GM21423 (cell line): ENCODE results near the gene STX1B.
"Not testable (repeated sequence)": the region's sequence is repeated elsewhere in the genome, so short reads cannot be mapped to it uniquely, and the experiment has no call there.

Experiments
- ATAC-seq: cut with Tn5 transposase; IDR thresholded peaks from one replicate; pipeline ENCODE4 v1.9.1; 2021; ENCODE audit warnings: mild to moderate bottlenecking, moderate library complexity; ENCODE audit not compliant: unreplicated experiment

The STX1B gene

DNA sequence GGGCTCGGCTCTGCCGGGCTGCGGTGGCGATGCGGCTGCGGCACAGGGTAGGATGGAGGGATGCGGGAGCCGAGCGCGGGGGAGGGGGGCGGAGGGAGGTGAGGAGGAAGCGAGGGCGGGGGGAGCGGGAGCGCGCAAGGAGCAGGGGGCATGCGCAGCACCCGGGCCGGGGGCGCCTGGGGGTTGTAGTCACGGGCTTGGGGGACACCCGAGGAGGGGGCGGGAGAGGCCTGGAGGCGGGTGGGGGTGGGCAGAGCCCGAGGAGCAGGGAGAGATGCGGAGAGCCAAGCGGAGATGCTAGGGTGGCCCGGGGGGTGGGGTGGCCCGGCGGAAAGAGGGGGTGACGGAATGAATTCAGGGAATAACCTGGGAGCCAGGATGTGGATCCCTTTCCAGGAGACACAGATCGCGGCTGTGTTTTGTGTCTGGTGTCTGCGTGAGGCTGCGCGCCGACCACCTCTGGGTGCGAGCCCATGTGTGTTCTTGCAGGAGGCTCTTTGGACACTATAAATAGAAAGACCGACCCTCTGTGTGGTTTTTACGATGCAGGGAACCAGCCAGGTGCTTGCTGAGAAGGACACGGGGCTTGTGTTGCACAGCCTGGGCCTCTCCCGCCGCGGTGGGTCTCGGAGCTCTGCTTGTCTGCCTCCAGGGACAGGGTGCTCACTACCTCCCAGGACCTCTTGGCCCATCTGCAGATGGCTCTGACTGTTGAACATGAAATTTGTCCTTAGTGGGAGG lies at the start of gene STX1B:
Gene STX1B, minus strand, starts transcription at position 54 of the 741 bp plus-strand sequence. CDS start 242 bp downstream, outside the sequence.
- no peak for ATAC-seq

GRCh38 chr16:31055613-31056012 lies 45.2 kb upstream of the STX1B start:
- ATAC-seq = no peak

DNA sequence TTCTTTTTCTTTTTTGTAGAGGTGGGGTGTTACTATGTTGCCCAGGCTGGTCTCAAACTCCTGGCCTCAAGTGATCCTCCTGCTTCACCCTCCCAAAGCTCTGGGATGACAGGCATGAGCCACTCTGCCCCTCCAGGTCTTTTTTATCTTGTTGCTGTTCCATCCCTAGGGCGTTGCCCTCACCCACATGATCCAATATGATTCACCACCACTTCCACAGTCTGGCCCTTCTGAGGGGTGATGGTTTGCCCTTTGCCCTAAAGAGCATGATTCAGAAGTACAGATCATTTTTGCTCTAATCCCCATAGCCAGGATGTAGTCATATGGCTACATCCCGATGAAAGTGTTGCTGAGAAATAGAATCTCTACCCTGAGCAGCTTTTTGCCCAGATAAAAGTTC lies 41.7 kb upstream of the STX1B start:
- ATAC-seq = no peak

- ATAC-seq = no peak
These were observed 40.0 kb upstream of the STX1B start for GRCh38 chr16:31050280-31051030.

DNA sequence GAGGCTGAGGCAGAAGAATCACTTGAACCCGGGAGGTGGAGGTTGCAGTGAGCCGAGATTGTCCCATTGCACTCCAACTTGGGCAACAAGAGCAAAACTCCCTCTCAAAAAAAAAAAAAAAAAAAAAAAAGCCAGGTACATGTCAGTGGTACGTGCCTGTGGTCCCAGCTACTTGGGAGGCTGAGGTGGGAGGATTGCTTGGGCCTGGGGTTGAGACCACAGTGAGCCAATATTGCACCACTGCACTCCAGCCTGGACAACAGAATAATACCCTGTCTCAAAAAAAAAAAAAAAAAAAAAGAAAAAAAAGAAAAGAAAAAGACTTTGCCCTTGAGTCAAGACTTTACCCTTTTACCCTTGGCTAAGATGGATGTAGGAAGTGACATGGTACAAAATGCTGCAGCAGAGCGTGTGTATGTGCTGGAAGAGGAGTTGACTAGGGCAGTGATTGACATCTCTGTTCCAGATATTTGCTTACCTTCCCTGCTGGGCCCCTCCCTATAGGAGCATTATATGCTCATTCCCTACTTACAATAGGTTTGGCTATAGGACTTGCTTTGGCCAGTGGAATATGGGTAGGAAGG lies 33.6 kb upstream of the STX1B start:
- ATAC-seq = no peak

GRCh38 chr16:31043352-31043751 lies 32.9 kb upstream of the STX1B start:
- no peak for ATAC-seq

- ATAC-seq = no peak
These were observed 32.4 kb upstream of the STX1B start for GRCh38 chr16:31042866-31043265.

GRCh38 chr16:31038993-31039392 lies 28.6 kb upstream of the STX1B start:
- ATAC-seq = no peak

GRCh38 chr16:31036691-31037090 lies 26.3 kb upstream of the STX1B start:
- no peak for ATAC-seq

DNA sequence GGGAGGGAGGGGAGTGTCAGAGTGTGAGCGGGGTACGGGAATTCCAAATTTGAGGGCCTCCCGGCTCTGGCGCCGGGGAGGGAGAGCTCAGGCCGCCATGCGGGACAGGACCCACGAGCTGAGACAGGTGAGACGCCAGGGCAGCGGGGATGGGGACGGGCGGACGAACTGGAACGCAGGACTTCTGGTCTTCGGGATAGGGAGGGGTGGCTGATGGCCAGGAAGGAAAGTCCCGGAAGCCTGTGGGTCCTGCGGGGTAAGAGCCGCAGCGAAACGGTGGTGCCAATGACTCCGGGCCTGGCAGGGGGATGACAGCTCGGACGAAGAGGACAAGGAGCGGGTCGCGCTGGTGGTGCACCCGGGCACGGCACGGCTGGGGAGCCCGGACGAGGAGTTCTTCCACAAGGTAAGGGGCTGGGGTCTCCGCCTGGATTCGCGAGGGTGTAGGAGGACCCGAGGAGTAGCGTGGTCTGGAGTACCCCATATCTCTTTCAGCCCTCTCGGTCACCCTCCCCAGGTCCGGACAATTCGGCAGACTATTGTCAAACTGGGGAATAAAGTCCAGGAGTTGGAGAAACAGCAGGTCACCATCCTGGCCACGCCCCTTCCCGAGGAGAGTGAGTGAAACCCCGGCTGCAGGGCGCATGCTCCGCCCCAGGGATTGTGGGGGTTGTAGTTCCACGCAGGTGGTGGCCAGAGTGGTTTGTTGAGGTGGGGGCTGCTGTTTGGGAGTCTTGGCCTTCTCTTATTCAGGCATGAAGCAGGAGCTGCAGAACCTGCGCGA lies 23.5 kb upstream of the STX1B start:
- ATAC-seq = peak; percentile 40

- peak; percentile 79 for ATAC-seq
These were observed 22.6 kb upstream of the STX1B start, which contains the start of gene STX4 for GRCh38 chr16:31032736-31033708. TSS of gene STX4 (plus strand) at chr16:31033558. CDS start at chr16:31033806, 248 bp downstream.

DNA sequence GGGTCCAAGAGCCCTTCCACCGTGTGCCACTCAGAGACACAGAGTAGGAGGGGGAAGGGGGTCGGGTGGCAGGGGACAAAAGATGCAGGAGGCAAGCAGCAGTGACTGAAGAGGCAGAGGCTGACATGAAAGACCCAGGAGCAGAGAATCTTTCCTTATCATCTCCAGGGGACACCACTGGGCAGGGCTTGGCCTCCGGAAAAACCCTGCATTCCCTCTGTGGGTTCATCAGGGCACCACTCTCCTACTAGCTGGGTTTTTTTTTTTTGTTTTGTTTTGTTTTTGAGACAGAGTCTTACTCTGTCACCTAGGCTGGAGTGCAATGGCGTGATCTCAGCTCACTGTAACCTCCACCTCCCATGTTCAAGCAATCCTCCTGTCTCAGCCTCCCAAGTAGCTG lies 20.8 kb upstream of the STX1B start:
- no peak for ATAC-seq

DNA sequence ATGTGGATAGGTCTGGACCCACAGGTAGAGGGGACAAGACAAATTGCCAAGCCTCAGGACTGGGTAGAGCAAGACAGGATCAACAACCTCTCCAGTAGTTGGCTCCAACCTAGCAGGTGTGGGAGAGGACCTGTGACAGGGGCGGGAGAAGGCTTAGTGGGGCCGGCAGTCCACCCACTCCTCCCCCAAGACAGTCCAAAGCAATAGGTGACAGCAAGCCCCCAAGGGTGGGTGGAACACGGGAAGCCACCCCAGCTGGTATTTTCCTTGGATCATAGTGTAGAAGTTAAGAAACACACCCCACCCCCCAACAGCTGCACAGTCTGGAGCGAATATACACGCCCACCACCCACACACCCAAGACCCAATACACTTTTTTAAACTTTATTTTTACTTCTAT lies 18.8 kb upstream of the STX1B start:
- ATAC-seq = no peak

- ATAC-seq = no peak
These were observed 14.9 kb upstream of the STX1B start for GRCh38 chr16:31025339-31025738.

- ATAC-seq = no peak
These were observed 13.3 kb upstream of the STX1B start for GRCh38 chr16:31023627-31024226.

GRCh38 chr16:31023252-31023602 lies 12.8 kb upstream of the STX1B start:
- ATAC-seq = no peak

DNA sequence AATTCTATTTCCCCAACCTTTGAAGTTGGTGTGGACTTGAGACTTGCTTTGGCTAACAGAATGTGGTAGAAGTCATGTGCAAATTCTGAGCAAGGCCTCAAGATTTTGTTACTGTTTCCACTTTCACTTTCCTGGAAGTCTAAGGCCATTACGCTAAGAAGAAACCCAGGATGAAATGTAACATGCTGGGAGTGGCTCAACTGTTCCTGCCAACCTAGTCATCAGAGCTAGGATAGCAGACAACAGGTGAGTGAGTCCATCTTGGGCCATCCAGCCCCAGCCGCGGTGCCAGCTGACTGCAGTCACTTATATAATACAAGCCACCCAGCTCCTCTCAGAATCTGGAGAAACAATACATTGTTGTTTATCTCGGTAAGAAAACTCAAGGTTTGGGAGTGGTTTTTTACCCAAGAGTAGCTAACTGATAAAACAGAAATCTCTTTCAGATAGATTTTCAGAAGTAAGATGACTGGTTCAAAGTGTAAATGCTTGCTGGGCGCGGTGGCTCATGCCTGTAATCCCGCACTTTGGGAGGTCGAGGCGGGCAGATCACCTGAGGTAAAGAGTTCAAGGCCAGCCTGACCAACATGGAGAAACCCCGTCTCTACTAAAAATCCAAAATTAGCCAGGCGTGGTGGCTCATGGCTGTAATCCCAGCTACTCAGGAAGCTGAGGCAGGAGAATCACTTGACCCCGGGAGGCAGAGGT lies 12.3 kb upstream of the STX1B start:
- no peak for ATAC-seq

- ATAC-seq = no peak
These were observed 10.1 kb upstream of the STX1B start for GRCh38 chr16:31020536-31020935.

DNA sequence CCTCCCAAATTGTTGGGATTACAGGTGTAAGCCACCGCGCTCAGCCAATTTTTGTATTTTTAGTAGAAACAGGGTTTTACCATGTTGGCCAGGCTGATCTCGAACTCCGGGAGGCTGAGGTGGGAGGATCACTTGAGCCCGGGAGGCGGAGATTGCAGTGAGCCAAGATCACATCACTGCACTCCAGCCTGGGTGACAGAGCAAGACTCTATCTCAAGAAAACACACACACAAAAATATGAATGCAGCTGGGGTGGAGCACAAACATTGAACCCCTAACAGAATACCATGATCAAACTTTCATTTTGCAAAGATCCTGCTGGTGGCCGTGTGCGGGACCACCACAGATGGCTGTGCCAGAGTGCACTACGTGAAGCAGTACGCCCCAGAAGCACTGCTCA lies 7.3 kb upstream of the STX1B start:
- not testable (repeated sequence) for ATAC-seq
